HK-2 (cell line): ENCODE measurements around the gene RBFOX2.
A peak's percentile ranks its signal among the peaks of the same experiment; 100 is the strongest.
"Not testable (repeated sequence)": the region's sequence is repeated elsewhere in the genome, so short reads cannot be mapped to it uniquely, and the experiment has no call there.

Experiments
- DNase-seq: peaks from one replicate; pipeline ENCODE4 v3.0.0-alpha.2; 2018; ENCODE audit not compliant: unreplicated experiment

RBFOX2 gene

DNA sequence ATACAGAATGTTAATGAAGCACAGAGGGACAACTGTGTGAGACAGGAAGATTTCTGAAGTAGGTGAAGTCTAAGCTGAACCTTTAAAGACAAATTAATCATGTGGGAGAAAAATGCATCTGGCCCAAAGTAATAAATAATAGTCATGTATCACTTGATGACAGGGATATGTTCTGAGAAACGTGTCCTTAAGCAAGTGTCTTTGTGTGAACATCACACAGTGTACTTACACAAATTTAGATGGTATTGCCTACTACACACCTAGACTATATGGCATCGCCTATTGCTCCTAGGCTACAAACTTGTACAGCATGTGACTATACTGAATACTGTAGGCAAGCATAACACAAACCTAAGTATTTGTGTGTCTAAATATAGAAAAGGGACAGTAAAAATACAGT lies 198.3 kb downstream of the RBFOX2 start:
- no peak for DNase-seq

DNA sequence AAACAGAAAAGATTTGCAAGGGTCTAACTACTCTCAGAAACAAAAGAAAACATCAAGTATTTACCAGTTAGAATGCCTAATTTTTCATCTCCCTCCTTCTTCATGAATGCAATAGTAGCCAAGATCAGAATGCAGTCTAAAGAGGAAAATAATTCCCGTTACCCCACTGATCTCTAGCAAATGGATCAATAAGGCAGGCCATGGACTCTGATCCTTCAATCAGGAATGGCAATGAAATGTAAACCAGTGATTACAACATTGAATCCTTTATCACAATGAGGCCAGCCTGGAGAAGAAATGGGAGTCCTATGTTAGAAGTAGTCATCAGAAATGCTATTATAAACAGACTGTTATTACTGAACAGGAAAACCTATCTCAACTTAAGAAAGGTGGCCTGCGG lies 204.4 kb downstream of the RBFOX2 start:
- no peak for DNase-seq

DNA sequence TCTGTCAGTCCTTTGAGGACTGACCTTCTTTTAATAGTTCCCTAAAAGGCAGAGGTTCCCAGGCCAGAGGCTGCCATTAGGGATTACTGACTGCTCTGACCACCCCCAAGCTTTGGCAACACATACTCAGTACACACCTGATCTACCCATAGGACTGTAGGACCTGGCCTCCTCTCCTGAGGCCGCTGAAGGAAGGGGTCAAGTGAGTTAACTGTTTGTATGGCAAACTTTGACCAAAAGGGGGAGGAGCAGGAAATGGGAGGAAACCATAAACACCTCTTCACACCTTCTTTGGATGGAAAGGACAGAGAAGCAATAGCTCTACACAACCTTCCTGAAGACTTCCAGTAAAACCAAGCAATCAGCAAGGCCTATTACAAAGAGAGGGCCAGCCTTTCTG lies 207.0 kb downstream of the RBFOX2 start:
- DNase-seq: no peak

DNA sequence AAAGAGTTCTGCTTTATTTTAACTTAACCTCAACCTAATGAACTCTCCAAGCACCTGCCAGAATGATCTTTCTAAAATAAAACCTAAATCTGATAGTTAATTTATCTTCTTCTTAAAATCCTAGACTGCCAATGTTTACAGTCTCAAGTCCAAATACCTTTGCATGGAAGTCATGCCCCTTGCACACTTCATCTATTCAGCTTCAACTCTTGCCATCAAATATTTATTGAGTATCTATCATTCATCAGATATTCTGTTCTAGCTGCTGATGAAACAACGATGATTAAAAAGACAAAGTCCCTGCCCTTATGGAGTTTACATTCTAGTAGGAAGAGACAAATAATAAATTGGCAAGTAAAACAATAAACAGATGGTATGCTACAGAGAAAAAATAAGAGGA lies 209.2 kb downstream of the RBFOX2 start:
- DNase-seq: no peak

DNA sequence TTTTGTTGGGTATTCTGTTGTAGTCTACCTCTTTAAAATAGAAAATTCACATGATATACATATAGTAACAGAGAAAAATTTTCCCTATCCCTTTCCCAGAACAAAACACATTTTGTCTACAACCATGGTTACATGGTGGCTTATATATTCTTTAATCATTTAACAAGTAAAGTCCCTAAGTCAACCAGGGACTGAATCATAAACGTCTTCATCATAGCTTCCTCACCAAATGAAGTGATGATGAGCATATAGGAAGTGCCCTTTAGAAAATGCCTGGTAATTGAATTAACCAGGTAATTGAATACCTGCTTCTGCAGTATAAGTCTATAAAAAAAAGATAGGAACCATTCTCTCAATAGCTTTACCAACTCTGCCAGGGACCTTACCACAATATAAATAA lies 209.7 kb downstream of the RBFOX2 start:
- DNase-seq: no peak

DNA sequence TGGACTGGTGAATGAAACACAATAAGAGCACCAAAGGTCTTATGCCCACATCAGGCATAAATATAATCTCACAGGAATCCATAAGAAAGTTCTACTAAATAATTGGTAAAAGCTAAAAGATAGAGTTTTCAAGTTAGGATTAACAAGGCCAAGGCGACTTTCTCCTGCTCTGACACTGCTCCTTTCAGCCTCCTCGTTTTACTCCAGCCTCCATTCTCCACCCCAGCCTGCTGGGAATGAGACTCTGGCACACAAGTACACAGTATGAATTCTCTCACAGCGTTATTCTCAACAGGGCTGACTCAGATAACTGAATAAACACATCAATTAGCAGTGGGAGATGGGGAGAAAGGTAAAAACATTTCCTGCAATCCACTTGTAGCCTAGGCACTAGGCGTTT lies 216.0 kb downstream of the RBFOX2 start:
- DNase-seq: no peak

DNA sequence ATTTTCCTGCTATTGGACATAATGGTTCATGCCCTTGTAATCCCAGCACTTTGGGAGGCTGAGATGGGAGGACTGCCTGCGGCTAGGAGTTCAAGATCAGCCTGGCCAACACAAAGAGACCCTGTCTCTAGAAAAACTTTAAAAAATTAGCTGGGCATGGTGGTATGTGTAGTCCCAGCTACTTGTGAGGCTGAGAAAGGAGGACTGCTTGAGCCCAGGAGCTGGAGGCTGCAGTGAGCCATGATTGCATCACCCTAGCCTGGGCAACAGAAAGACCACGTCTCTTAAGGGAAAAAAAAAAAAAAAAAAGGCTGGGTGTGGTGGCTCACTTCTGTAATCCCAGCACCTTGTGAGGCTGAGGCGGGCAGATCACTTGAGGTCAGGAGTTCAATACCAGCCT lies 217.0 kb downstream of the RBFOX2 start:
- no peak for DNase-seq

DNA sequence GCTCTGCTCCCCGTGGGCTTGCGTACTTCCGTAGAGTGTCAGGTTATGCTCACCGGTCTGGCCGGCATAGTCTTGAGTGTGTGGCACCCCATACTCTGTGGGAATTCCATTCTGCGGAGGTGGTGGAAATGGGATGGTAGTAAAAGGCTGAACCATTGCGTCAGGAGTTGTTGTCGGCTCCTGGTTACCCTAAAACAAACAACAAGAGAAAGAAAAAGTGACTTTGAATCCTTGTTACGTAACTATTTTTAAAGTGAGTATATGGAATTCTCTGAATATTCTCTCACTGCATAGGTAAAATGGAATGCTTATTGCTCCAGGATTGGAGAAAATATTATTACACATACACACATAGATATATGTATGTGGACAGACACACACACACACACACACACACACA lies 218.8 kb downstream of the RBFOX2 start:
- no peak for DNase-seq

DNA sequence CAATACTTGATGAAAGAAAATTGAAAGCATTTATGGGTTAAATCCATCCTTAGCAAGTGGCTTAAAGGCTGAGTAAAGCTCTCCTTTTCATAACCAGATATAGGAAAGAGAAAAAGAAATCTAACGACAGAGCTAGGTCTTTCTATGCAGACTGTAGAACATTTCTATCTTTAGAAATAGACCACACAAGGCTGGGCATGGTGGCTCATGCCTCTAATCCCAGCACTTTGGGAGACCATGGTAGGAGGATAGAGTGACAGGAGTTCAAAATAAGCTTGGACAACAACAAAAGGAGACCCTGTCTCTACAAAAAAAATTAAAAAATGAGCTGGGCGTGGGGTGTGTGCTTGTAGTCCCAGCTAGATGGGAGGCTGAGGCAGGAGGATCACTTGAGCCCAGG lies 220.2 kb downstream of the RBFOX2 start:
- no peak for DNase-seq

DNA sequence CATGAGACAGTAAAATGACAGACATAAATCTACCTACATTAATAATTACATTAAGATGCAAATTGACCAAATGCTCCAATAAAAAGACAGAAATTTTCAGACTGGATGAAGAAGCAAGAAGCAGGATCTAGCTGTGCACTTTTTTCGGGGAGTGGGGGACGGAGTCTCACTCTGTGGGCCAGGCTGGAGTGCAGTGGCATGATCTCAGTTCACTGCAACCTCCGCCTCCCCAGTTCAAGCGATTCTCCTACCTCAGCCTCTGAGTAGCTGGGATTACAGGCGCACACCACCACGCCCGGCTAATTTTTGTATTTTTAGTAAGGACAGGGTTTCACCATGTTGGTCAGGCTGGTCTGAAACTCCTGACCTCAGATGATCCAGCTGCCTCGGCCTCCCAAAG lies 222.0 kb downstream of the RBFOX2 start:
- not testable (repeated sequence) for DNase-seq

DNA sequence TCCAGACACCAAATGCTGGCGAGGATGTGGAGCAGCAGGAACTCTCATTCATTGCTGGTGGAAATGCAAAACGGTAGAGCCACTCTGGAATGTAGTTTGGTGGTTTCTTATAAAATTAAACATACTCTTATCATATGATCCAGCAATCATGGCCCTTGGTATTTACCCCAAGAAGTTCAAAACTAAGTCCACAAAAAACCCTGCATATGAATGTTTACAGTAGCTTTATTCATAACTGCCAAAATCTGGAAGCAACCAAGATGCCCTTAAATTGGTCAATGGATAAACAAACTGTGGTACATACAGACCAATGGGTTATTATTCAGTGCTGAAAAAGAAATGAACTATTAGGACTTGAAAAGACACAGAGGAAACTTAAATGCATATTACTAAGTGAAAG lies 223.2 kb downstream of the RBFOX2 start:
- DNase-seq: no peak

DNA sequence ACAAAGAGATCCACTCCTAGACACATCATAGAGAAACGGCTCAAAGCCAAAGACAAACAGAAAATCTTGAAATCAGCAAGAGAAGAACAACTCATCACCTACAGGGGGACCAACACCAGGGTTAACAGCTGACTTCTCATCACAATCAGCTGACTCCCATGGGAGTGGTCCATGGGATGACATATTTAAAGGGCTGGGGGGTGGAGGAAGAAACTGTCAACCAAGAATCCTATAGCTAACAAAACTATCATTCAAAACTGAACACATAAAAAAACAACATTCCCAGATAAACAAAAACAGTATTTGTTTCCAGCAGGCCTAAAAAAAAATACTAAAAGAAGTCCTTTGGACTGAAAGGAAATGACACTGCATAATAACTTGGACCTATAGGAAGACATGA lies 224.2 kb downstream of the RBFOX2 start:
- no peak for DNase-seq

DNA sequence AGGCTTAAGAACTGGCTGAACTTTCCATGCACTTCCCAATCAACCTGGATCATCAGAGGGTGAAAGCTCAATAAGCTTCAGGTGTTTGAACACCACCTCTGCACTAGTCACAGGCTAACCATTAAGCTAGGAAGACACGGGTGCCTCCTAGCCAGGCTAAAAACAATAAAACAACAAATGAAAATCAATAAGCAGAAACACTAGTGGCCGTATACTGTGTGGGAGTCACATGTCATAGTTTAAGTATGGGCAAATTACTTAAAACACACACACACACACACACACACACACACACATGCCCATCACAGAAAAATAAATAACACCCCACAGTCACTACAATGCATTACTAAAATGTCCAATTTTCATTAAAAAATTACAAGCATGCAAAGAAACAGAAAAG lies 225.7 kb downstream of the RBFOX2 start:
- no peak for DNase-seq

DNA sequence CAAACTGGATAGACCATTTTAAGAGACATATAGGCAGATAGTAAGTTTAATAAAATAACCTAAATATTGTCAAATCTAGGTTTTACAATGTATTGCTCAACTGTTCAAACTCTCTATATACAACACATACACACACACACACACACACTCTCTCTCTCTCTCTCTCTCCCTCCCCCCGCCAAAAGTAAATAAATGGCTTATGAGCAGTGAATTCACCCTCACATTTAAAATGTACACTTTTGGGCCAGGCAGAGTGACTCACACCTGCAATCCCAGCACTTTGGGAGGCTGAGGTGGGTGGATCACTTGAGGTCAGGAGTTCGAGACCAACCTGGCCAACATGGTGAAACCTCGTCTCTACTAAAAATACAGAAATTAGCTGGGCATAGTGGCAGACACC lies 227.3 kb downstream of the RBFOX2 start:
- DNase-seq: not testable (repeated sequence)

DNA sequence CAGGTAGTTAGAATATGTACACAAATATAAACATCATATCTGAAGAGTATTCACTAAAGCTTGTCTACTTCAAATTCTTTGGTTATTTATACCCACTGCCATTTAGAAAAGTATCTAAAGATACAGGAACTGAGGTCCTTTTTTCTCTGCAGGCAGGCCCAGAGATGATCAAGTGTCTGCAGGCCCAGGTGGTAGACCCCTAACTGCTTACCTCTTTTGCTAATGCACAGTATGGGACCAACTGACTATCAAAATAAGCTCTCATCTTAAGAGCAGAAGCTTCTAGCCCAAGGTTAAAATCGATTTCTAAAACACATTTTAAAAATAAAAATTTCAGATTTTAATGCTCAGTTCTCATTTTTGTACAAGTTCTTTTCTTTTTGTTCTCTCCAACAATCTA lies 229.5 kb downstream of the RBFOX2 start:
- DNase-seq: no peak

DNA sequence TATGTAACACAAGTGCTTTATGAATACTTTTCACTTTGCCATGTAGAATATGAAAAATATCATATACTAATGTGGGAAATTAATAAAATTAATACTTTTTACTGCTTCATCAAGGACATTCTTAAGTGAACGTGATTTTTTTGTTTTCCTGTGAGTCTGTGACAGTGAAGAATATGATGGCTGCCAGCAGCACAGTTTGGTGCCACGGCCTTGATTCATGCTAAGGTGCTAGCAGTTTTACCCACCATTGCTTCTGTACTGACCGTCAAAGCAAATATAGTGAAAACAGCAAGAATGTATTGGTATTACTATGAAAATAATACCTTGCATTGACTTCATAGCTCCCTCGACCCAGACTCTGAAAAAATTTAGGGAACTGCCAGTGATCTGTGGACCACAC lies 231.2 kb downstream of the RBFOX2 start:
- no peak for DNase-seq

DNA sequence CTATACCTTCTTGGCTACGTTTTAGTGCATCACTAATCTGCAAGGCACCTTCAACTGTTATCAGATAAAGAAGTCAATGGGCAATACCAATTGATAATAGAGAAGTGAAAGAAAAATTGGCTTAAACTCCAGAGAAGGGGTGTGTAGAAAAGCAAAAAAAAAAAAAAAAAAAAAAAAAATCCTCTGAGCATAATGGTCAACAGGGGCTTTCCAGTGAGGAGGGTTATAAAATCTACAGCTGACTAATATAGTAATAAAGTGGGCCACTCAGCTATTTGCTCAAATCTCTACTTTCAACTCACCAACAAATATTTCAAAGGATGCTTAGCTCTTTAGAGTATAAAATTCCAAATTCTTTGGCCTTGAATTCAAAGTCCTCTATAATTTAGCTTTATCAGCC lies 233.1 kb downstream of the RBFOX2 start:
- no peak for DNase-seq

DNA sequence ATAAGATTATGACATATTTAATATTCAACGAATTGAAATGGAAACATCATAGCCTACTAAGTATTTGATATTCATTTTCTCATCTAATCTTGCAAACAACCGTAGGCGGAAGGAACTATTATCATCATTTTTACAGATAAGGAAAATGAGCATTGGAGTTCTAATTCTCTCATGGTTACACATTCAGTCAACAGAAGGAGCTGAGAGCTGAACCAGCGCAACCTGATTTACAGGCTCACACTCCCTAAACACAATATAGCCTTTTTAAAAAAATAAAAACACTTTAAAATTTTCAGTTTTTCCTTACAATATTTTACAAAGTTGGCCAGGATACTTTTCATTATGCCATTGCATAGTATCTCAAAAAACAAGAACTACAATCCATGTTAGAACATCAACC lies 236.1 kb downstream of the RBFOX2 start:
- DNase-seq: no peak

DNA sequence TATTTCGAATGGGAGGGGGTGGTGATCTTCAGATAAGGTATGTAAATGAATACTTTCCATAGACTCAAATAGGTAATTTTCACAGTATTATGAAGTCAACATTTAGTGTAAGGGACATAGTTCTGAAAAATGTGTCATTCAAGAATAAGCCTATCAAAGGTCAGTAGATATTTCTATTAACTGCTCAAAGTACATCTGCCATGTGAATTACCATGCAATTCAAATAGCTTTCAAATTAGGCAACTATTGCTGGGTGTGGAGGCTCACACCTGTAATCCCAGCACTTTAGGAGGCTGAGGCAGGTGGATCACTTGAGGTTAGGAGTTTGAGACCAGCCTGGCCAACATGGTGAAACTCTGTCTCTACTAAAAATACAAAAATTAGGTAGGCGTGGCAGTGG lies 236.8 kb downstream of the RBFOX2 start:
- not testable (repeated sequence) for DNase-seq

DNA sequence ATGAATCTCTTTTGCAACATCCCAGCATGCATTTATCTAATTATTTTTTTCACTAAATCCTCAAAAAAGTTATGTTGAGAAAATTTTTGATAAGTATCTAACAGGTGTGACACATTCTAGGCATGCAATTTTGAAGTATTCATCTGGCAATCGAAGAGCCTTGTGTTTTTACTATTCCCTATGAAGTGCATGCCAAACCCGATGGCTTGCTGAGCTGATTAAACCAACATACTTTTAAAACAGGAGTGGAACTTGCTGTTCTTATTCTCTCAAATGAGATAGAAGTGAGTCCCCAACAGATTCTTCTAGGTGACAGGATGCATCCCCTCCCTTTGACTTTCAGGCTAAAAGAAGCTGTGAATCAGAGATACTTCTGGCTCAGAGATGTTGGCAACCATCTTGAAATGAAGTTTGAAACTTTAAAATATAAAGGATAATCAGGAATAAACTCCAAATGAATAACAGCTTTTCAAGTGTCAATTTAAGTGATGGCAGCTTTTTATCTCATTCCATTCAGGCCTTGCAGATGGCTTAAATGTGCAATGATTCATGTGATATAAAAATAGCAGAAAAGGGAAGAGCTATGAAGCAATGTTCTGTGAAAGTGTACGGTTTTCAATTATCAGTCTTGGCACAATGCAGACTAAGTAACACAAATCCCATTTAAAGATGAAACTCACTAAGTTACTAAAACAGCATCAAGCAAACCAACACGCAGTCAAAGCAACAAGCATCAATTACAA lies 243.3 kb downstream of the RBFOX2 start:
- DNase-seq: no peak

DNA sequence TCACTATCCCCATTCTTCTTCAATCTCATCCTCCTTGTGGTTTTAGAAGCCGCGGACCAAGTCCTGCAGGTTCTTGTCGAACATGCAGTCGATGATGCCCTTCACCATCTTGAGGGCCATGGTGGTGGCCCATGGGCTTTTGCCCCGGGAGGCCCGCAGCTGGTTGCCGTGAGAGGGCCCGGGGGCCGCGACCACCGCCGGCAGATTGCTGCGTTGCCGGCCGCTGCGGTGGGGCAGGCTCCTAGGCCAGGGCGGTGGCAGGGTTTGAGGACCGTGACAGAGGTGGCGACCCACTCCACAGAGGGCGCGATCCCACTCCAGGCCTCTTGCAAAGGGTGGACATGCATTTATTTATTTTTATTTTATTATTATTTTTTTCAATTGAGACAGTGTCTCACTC lies 244.0 kb downstream of the RBFOX2 start:
- DNase-seq: no peak

DNA sequence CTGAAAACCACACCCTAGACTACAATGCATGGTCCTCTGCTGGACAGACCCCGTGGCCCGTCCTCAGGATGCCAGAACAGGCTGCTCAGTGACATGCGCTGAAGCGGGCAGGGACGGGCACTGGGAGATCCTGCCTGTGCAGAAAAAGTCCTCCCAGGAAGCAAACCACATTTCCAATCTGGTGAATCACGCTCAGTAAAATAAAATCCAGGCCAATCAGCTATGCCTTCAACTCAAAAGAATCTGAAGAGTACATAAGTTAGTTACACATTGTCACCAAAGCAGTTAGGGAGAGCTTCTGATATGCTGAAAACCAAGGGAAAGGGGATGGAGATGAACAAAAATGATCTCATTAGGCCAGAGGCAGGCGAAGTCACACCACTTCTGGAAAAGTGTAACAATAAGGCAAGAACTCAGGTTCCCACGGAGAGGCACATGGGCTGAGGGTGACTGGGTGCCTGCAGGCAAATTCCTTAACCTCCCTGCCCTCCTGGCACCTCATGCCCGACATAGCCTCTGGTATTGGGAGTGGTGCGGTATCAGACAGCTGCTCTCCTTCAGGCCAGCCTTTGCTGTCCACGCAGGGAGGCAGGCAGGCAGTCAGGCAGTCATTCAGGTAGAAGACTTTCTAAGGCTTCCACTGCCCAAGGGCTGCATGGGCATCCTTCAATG lies 244.5 kb downstream of the RBFOX2 start:
- DNase-seq: peak; percentile 77

DNA sequence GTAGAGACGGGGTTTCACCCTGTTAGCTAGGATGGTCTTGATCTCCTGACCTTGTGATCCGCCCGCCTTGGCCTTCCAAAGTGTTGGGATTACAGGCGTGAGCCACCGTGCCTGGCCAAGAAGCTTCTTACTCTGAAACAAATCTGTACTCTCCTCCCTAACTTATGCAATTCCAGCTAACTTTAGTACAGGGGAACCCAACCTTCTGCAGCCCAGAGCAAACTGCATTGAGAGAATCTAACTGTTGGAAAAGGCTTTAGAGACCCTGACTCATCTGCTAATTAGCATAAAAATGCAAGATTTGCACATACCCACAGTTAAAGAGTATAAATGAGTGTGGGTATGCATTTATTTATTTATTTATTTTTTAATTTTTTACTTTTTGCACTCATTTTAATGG lies 246.1 kb downstream of the RBFOX2 start:
- no peak for DNase-seq

DNA sequence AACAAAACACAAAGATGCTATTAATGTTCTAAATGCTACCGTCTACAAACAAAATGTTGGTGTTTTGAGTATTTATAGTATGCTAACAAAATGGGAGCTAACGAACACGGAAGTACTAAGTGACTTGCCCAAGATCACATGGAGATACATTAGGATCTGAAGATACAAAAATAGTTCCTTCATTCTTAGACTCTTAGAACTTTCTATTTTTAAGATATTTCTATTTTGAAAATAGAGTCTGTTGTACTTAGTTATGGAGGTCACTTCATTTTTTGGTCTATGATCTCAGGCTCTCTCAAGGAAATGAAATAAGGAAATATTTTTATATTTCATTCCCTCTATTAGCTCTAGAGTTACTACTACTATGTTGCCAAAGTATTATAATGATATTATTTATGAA lies 246.7 kb downstream of the RBFOX2 start:
- no peak for DNase-seq
